SK-N-SH (cell line): Measurements from ENCODE around the gene RAPGEF3.

ENCODE experiments used
- CTCF ChIP-seq: fragments of 200-600 bp; sonication (generic); IDR thresholded peaks from 2 replicates; pipeline ENCODE4 v1.6.1; 2017; ENCODE audit warnings: antibody characterized with exemption, mild to moderate bottlenecking, moderate library complexity
- SMC3 ChIP-seq: IDR thresholded peaks from 2 replicates; pipeline ENCODE4 v1.6.1; 2012; ENCODE audit warnings: low read depth, low read length, improper control_type of control experiment

- TF ChIP-seq CTCF (no peak), SMC3 (no peak)
Measured at GRCh38 chr12:47746073-47746472, 12.6 kb downstream of the RAPGEF3 start.
